CD4-positive, alpha-beta T cell treated with Interleukin-6 at 100 ng/mL for 8 hours (primary cell): ENCODE results near the gene TBC1D2B.
A peak's percentile ranks its signal among the peaks of the same experiment; 100 is the strongest.

Experiments
- DNase-seq: peaks from one replicate; pipeline ENCODE4 v3.0.0-alpha.2; 2020; ENCODE audit warnings: mixed read lengths, low spot score

The TBC1D2B gene

GRCh38 chr15:78034495-78035191 lies 42.9 kb downstream of the TBC1D2B start:
- peak; percentile 82 for DNase-seq

GRCh38 chr15:78033864-78034263 lies 43.6 kb downstream of the TBC1D2B start:
- peak; percentile 65 for DNase-seq

- no peak for DNase-seq
These were observed 44.8 kb downstream of the TBC1D2B start for GRCh38 chr15:78032671-78033070.

GRCh38 chr15:78024883-78025282 lies 52.6 kb downstream of the TBC1D2B start:
- DNase-seq: no peak

- DNase-seq: no peak
These were observed 53.0 kb downstream of the TBC1D2B start for GRCh38 chr15:78024519-78024870.

DNA sequence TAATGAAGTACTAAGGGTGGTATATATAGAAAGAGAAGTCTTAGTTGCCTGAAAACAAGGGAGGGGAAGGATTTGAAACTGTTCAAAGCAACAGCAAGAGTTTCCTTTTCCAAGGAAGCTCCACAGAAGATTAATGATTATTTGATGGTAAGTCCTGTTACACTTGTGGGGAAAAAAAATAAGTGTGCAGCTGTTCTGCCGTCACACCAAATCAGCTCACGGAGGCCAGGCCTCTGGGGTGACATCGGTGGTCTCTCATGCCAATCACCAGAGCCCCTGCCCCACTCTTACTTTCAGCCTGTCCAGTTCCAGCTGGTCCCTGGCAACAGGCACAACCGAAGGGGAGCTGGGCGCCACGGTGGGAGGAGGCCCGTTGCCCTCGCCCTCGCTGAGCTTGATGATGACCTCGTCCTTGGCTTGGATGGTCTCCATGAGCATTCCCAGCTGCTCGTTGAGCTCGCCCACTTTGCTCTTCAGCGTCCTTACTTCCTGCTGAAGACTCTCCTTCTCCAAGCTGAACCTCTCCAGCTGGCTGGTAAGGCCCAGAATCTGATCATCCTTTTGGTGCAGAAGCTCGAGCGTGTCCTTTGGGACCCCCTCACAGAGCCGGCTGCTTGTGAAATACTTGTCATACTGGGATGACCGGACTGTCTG lies 53.5 kb downstream of the TBC1D2B start:
- no peak for DNase-seq

DNA sequence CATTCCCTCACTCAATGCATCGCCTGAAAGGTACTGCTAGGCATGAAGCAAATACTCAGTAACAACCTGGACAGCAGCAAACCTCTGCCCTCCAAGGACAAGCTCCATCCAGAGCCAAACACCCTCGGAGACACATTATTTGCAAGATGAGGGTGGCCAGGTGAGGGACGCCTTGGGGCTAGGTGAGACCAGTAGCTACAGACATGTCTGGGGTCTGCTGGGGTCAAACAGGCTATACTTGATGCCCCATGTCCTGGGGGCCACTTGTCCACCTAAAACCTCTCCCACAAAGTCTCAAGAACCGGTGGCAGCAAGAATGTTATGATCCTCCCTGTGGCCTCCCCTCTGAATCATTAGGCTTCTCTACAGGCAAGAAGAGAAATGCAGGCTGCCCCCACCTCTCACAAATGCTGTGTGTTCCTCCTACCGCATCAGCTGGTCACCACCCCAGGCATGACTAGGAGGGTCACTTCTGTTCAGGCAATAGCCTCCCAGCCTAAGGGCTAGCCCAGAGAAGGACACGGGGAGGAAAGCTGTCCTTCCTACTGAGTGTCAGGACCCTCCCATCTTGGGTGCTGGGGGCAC lies 54.3 kb downstream of the TBC1D2B start:
- no peak for DNase-seq

DNA sequence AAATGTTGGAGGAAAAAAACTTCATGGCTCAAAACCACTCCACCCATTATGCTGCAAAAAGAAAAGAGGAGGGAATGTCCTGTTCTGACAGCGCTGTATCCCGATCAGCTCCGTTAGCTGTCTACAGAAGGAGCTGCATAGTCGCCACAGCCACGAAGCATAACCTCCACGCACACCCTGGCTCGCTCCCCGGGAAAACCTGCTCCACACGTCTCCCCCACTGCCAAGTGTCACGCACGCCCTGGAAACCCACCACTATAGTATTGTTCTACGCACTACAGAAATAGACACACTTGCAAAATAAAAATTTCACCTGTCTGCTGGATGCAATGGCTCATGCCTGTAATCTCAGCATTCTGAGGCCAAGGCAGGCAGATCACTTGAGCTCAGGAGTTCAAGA lies 55.8 kb downstream of the TBC1D2B start:
- no peak for DNase-seq

GRCh38 chr15:78020007-78020406 lies 57.5 kb downstream of the TBC1D2B start:
- no peak for DNase-seq

DNA sequence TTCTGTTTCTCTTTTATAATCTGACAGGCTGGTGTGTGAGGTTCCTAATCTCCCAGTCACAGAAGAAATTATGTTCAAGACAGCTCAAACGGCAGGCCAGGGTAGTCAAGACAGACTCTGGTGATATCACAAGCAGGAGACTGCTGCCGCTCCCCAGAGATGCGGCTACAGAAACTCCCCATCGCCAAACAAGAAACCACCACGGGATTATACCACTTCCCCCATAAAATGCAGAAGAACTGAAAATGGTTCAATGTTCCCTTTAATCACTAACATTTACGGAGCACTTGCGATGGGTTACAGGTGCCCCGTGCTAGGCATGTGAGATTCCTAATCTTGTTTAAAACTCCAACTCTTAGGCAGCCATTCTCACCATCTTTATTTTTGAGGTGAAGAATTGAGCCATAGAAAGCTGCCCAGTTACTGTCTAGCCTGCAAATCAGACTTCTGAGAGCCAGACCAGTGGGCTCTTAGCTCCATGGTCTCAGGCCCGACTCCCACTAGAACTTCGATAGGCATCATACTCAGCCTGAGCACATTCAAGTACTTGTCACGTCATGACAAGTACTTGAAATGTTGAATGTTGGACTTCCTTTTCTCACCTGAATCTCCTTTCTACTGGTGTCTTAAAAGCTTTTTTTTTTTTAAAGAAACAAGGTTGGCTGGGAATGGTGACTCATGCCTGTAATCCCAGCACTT lies 58.4 kb downstream of the TBC1D2B start:
- peak; percentile 15 for DNase-seq

DNA sequence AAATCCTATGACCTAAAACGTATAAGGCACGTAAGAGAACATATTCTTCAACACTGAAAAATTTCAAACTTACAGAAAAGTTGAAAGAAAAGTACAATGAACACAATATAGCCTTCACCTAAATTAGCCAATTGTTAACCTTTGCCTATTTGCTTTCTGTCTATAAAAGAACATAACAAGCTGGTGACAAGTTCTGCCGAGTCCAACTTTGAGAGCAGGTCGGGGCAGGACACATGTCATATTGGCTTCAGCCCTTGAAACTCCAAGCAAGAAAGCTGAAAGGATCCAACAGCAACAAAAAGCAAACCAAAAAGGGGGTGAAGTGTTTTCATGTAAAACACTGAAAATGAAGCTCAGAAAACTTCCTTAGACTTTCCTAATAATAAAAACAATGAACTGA lies 59.1 kb downstream of the TBC1D2B start:
- no peak for DNase-seq

DNA sequence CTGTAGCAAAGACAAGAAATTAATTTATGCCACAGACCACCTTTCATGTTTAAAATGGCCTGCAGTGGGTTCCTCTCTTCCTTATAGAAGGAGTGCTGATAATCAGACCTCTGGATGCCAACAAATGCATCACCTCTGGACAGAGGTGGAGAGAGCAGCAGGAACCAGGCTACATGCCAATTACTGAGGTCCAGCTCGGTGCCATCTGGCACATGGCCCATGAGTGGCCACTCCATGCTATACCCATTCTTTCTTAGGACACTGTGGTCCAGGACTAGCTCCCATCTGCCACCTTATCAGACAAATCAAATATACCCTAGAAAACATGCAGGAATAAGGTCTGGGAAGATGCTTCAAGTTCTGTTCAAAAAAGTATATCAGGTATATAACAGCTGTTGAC lies 60.7 kb downstream of the TBC1D2B start:
- DNase-seq: no peak

GRCh38 chr15:78012643-78013077 lies 64.9 kb downstream of the TBC1D2B start:
- no peak for DNase-seq

DNA sequence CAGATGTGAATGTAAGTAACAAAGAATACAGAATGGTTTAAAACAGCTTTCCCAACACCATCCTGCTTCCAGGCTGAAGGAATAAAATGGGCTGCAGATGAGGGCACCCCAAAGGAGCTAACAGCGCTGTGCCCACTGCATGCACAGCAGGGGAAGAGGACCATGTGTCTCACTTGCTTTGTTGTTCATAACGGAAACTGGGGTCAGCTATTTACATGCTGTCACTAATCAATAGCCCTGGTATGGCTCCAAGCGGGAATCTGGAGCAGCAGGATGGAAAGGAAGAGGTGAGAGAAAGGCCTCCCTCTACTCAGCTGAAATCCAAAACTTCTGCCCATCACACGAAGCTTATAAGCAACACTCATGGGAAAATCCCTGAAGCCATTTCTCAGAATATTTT lies 67.4 kb downstream of the TBC1D2B start:
- DNase-seq: no peak

DNA sequence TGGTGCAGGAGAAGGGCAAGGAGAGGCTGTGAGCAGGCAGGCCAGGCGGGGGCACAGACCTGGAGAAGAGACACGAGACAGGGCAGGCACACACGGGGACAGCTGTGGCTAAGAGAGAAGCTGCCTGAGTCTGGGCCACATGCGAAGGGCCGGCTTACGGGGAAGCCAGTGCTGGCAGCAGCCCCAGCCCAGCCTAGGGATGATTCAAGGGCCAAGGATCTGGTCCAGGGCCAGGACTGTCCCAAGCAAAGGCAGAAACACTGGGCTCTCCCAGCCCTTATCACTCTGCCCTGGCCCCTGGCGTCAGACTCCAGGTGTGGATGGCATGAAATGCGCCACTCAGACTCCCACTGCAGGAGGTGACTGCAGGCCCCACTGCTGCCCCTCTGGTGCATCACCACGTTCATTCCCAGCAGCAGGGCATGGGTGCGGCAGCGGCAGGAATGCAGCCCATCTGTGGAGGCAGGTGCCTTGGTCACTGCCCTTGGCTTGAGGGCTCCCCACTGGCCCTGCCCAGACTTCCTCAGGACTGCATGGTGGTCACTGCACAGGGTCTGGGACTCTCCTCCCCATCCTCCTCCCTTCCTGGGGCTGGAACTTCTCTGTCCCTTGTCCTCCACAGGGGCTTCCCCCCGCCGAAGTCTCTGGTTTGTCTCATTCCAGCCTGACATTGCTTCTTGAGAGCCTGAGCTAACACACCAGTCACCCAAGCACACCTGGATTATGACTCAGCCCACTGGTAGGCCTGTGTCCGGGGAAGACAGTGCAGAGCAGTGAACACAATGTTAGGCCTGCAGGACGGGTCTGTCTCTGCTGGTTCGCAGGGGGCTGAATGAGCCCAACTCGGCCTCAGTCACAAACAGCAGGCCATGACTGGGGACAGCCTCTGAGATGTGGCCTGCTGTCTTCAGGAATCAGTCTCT lies 69.3 kb downstream of the TBC1D2B start:
- DNase-seq: no peak

DNA sequence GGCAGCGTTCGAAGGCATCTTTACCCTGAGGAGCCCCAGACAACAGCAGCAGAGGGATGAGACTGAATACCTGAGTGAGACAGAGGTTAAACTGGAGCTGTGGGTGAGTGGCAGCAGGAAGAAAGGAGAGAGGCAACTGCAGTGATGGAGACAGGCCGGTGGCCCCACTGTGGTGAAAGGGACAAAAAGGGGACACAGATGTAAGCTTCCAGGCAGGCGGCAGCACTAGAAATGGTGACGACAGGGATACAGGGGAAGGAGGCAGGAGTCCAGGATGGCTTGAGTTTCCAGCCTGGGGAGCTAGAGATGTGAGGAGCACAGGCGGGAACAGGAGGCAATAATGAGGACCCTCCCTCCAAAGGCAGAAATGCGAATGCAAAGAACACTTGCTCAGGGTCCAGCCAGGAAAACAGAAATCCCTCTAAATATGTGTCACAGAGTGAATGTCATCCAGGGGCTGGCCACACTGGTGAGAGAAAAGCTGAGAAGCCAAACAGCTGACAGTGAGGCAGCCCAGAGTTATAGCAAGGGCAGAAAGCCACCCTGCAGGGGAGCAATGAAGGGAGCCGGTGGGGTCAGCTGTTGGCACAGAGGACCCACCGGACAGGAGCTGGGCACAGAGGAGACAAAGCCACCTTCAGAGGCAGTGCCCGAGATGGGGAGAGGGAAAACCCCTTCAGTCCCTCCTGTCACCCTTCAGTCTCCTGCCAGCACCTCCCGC lies 70.1 kb downstream of the TBC1D2B start:
- DNase-seq: no peak

DNA sequence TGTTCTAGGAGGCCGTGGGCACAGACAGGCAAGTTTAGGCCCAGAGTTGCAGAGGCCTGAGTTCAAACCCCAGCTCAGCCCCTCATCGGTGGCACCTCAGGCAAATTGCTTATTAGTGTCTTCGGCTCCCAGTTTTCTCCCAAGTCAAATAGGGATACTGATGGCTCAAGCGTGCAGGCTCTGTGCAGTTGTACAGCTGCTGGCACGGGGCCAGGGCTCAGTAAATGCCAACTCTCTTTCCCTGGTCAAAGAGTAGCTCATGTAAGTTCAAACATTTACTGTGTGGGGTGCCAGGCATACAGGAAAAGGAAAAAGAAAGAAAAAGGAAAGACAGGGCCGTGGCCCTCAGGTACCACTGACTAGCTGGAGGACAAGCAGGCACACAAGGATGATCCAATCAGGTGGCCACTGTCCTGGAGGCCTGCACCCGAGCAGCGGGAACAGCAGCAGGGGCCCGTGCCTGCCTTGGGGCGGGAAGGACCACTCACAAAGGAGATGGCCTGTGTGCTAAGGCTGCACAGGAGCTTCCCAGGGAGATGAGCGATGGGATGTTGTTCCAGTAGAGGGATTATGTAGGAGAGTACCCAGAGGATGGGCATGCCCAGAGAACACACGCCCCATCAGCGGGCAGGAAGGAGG lies 70.8 kb downstream of the TBC1D2B start:
- DNase-seq: no peak

DNA sequence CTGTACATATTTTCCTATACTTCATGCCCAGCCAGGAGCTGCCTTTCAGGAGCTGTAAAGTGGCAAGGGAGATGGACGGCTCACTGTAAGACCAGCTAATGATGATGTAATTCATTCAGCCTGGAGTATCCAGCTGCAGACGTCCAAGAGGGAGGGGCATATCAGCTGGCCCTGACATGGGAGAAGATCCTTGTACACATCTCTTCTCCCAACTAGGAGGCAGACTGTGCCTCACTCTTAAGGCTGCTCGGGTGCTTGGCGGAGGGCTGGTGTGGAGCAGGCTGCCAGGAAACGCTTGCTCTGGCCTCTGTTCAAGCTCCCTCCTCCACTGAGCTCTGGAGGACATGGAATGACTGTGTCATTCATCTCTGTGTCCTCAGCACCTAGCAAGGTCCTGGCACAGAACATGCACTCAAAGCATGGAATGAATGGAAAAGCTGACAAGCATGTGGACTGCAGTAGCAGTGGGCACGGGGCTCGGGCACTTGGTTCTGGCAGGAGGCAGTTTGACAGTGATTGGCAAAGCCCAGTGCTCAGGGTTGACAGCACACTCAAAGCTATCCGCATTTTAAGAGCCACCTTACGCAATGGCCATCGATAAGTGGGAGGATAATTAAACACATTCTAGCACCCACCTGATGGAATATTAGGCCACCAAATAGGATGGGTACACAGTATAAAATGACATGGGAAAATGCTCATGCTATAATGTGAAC lies 72.4 kb downstream of the TBC1D2B start:
- DNase-seq: no peak

DNA sequence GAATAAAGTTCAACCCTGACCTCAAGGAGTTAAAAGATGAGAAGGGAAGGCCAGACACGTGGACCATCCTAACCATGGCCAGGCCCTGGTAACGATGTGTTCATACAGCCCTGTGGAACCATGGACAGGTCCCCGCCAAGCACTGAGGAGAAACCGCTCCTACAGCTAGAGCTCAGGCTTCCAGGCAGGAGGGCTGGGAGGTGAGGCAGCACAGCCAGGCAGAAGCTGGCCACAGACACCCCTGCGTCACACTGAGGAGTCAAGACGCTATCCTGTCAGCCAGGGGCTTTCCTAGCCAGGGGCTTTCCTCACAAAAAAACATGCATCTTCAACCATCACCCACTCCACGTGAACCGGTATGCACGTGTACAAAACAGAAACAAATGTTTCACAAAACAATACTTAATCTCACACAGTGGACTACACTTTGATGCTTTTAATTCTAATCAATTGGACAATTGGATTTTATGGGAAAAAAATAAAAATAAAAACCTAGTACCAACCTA lies 73.2 kb downstream of the TBC1D2B start:
- DNase-seq: no peak

DNA sequence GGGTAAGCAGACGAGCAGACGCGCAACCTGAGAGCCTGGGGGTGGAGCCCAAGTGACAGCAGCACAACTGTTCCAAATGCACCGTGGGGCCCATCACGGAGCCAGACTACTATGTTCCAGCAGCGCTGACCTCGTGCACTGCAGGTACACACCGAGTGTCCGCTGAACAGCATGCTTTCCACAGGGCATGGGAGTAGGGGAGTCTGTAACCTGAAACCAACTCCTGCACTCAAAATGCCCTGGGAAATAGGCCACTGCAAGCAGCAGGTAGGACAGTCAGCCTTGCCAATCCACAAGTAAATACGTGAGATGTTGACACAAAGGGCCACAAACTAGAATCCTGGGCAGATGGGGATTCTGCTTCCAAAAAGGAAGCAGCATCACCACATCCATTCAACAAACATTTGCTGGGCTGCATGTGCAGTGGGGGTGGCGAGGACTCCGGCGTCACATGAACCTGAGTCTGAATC lies 73.9 kb downstream of the TBC1D2B start:
- no peak for DNase-seq
